ENCODE measurements around the gene LRRC37B.
"Not testable (repeated sequence)": the region's sequence is repeated elsewhere in the genome, so short reads cannot be mapped to it uniquely, and the experiment has no call there.

Gene LRRC37B

GRCh38 chr17:32006957-32007462 is at the start of gene LRRC37B:
TSS of gene LRRC37B (plus strand) at chr17:32007383. CDS start at chr17:32021393, 14,010 bp downstream.
- Histone ChIP-seq H3K27ac (ENCODE audit: low read depth, low read length) (peak within 1 kb of the TSS; percentile 16), H3K9me3 (ENCODE audit: control insufficient read depth in 5 of 5, low read length in 5 of 5) (no peaks in the 10 kb centered on the region), H3K9ac (ENCODE audit: low read length in 5 of 5) (peak within 1 kb of the TSS; percentile 73 to 90 (median 86)), H3K27me3 (ENCODE audit: control insufficient read depth in 5 of 5, insufficient read depth in 4 of 5, low read length in 5 of 5) (no peaks in the 10 kb centered on the region), H3K4me1 (ENCODE audit: control insufficient read depth in 5 of 5, insufficient read depth in 5 of 5, low read length in 5 of 5) (peaks cover 2 to 30% (median 23%) of the 10 kb centered on the region in 5 donors), H3K4me3 (ENCODE audit: low read depth in 1 of 5, low read length in 5 of 5) (peak within 1 kb of the TSS; percentile 90 to 100 (median 100)), H3K36me3 (ENCODE audit: control insufficient read depth in 5 of 5, insufficient read depth in 5 of 5, low read length in 5 of 5) (no peaks in the 10 kb centered on the region)

GRCh38 chr17:31964131-31964530 is 43.1 kb upstream of the LRRC37B start:
- H3K36me3 ChIP-seq (ENCODE audit: control insufficient read depth in 5 of 5, insufficient read depth in 5 of 5, low read length in 5 of 5), result peaks cover 9 to 31% (median 13%) of the 10 kb centered on the region in 5 donors
- not testable (repeated sequence) for H3K27me3 ChIP-seq (ENCODE audit: control insufficient read depth in 5 of 5, insufficient read depth in 4 of 5, low read length in 5 of 5)

GRCh38 chr17:31967648-31968047 is 39.5 kb upstream of the LRRC37B start:
- H3K27ac ChIP-seq (ENCODE audit: low read depth, low read length), result no peak overlapping the region
- no peak overlapping the region for H3K4me3 ChIP-seq (ENCODE audit: low read depth in 1 of 5, low read length in 5 of 5)
- no peaks in the 10 kb centered on the region for H3K4me1 ChIP-seq (ENCODE audit: control insufficient read depth in 5 of 5, insufficient read depth in 5 of 5, low read length in 5 of 5)
- no peaks in the 10 kb centered on the region for H3K27me3 ChIP-seq (ENCODE audit: control insufficient read depth in 5 of 5, insufficient read depth in 4 of 5, low read length in 5 of 5)
- H3K36me3 ChIP-seq (ENCODE audit: control insufficient read depth in 5 of 5, insufficient read depth in 5 of 5, low read length in 5 of 5), result peaks cover 2 to 17% (median 6%) of the 10 kb centered on the region in 5 donors
- H3K9me3 ChIP-seq (ENCODE audit: control insufficient read depth in 5 of 5, low read length in 5 of 5), result no peaks in the 10 kb centered on the region
- no peak overlapping the region for H3K9ac ChIP-seq (ENCODE audit: low read length in 5 of 5)

More at GRCh38 chr17:31964131-31964530, 43.1 kb upstream of the LRRC37B start:
- H3K4me3 ChIP-seq (ENCODE audit: low read depth in 1 of 5, low read length in 5 of 5); H3K9ac ChIP-seq (ENCODE audit: low read length in 5 of 5); H3K9me3 ChIP-seq (ENCODE audit: control insufficient read depth in 5 of 5, low read length in 5 of 5); H3K27ac ChIP-seq (ENCODE audit: low read depth, low read length); H3K4me1 ChIP-seq (ENCODE audit: control insufficient read depth in 5 of 5, insufficient read depth in 5 of 5, low read length in 5 of 5): not testable (repeated sequence)

- not testable (repeated sequence) for H3K4me3 ChIP-seq (ENCODE audit: low read depth in 1 of 5, low read length in 5 of 5); H3K4me1 ChIP-seq (ENCODE audit: control insufficient read depth in 5 of 5, insufficient read depth in 5 of 5, low read length in 5 of 5); H3K9me3 ChIP-seq (ENCODE audit: control insufficient read depth in 5 of 5, low read length in 5 of 5); H3K27me3 ChIP-seq (ENCODE audit: control insufficient read depth in 5 of 5, insufficient read depth in 4 of 5, low read length in 5 of 5); H3K9ac ChIP-seq (ENCODE audit: low read length in 5 of 5); H3K27ac ChIP-seq (ENCODE audit: low read depth, low read length)
- H3K36me3 ChIP-seq (ENCODE audit: control insufficient read depth in 5 of 5, insufficient read depth in 5 of 5, low read length in 5 of 5), result peaks cover 4 to 24% (median 6%) of the 10 kb centered on the region in 5 donors
Measured at GRCh38 chr17:31970416-31970815, 36.8 kb upstream of the LRRC37B start.

- H3K9me3 ChIP-seq (ENCODE audit: control insufficient read depth in 5 of 5, low read length in 5 of 5); H3K27ac ChIP-seq (ENCODE audit: low read depth, low read length); H3K4me1 ChIP-seq (ENCODE audit: control insufficient read depth in 5 of 5, insufficient read depth in 5 of 5, low read length in 5 of 5); H3K27me3 ChIP-seq (ENCODE audit: control insufficient read depth in 5 of 5, insufficient read depth in 4 of 5, low read length in 5 of 5); H3K4me3 ChIP-seq (ENCODE audit: low read depth in 1 of 5, low read length in 5 of 5); H3K9ac ChIP-seq (ENCODE audit: low read length in 5 of 5): not testable (repeated sequence)
- H3K36me3 ChIP-seq (ENCODE audit: control insufficient read depth in 5 of 5, insufficient read depth in 5 of 5, low read length in 5 of 5), result peaks cover 5 to 24% (median 11%) of the 10 kb centered on the region in 5 donors
Measured at GRCh38 chr17:31974269-31975071, 32.7 kb upstream of the LRRC37B start.

- H3K4me1 ChIP-seq (ENCODE audit: control insufficient read depth in 5 of 5, insufficient read depth in 5 of 5, low read length in 5 of 5); H3K27ac ChIP-seq (ENCODE audit: low read depth, low read length); H3K4me3 ChIP-seq (ENCODE audit: low read depth in 1 of 5, low read length in 5 of 5); H3K9me3 ChIP-seq (ENCODE audit: control insufficient read depth in 5 of 5, low read length in 5 of 5); H3K9ac ChIP-seq (ENCODE audit: low read length in 5 of 5); H3K27me3 ChIP-seq (ENCODE audit: control insufficient read depth in 5 of 5, insufficient read depth in 4 of 5, low read length in 5 of 5): not testable (repeated sequence)
- H3K36me3 ChIP-seq (ENCODE audit: control insufficient read depth in 5 of 5, insufficient read depth in 5 of 5, low read length in 5 of 5), result peaks cover 5 to 26% (median 11%) of the 10 kb centered on the region in 5 donors
Measured at GRCh38 chr17:31975391-31975790, 31.8 kb upstream of the LRRC37B start.

- peaks cover 26 to 67% (median 52%) of the 10 kb centered on the region in 5 donors for H3K36me3 ChIP-seq (ENCODE audit: control insufficient read depth in 5 of 5, insufficient read depth in 5 of 5, low read length in 5 of 5)
Measured at GRCh38 chr17:31991821-31992220, 15.4 kb upstream of the LRRC37B start.

GRCh38 chr17:31997005-31997404 is 10.2 kb upstream of the LRRC37B start:
- peaks cover 33 to 59% (median 45%) of the 10 kb centered on the region in 5 donors for H3K36me3 ChIP-seq (ENCODE audit: control insufficient read depth in 5 of 5, insufficient read depth in 5 of 5, low read length in 5 of 5)
- H3K27ac ChIP-seq (ENCODE audit: low read depth, low read length), result no peak overlapping the region
- no peak overlapping the region for H3K9ac ChIP-seq (ENCODE audit: low read length in 5 of 5)

More at GRCh38 chr17:31991821-31992220, 15.4 kb upstream of the LRRC37B start:
- H3K9ac ChIP-seq (ENCODE audit: low read length in 5 of 5); H3K4me1 ChIP-seq (ENCODE audit: control insufficient read depth in 5 of 5, insufficient read depth in 5 of 5, low read length in 5 of 5); H3K4me3 ChIP-seq (ENCODE audit: low read depth in 1 of 5, low read length in 5 of 5); H3K27me3 ChIP-seq (ENCODE audit: control insufficient read depth in 5 of 5, insufficient read depth in 4 of 5, low read length in 5 of 5); H3K27ac ChIP-seq (ENCODE audit: low read depth, low read length); H3K9me3 ChIP-seq (ENCODE audit: control insufficient read depth in 5 of 5, low read length in 5 of 5): not testable (repeated sequence)

GRCh38 chr17:32007463-32008298 is 498 bp downstream of the LRRC37B start:
- Histone ChIP-seq H3K27me3 (ENCODE audit: control insufficient read depth in 5 of 5, insufficient read depth in 4 of 5, low read length in 5 of 5) (no peaks in the 10 kb centered on the region), H3K27ac (ENCODE audit: low read depth, low read length) (peak overlapping the region; percentile 16), H3K4me3 (ENCODE audit: low read depth in 1 of 5, low read length in 5 of 5) (peak overlapping the region; percentile 90 to 100 (median 100))

More at GRCh38 chr17:31997005-31997404, 10.2 kb upstream of the LRRC37B start:
- Histone ChIP-seq H3K27me3 (ENCODE audit: control insufficient read depth in 5 of 5, insufficient read depth in 4 of 5, low read length in 5 of 5) (no peaks in the 10 kb centered on the region), H3K4me3 (ENCODE audit: low read depth in 1 of 5, low read length in 5 of 5) (no peak overlapping the region), H3K4me1 (ENCODE audit: control insufficient read depth in 5 of 5, insufficient read depth in 5 of 5, low read length in 5 of 5) (no peaks in the 10 kb centered on the region), H3K9me3 (ENCODE audit: control insufficient read depth in 5 of 5, low read length in 5 of 5) (no peaks in the 10 kb centered on the region)

GRCh38 chr17:32009262-32009542 is 2.0 kb downstream of the LRRC37B start:
- Histone ChIP-seq H3K9ac (ENCODE audit: low read length in 5 of 5) (no peak overlapping the region), H3K4me3 (ENCODE audit: low read depth in 1 of 5, low read length in 5 of 5) (peak overlapping the region in 4 of 5 donors; percentile 17 to 100 (median 95)), H3K27ac (ENCODE audit: low read depth, low read length) (no peak overlapping the region), H3K27me3 (ENCODE audit: control insufficient read depth in 5 of 5, insufficient read depth in 4 of 5, low read length in 5 of 5) (no peaks in the 10 kb centered on the region), H3K4me1 (ENCODE audit: control insufficient read depth in 5 of 5, insufficient read depth in 5 of 5, low read length in 5 of 5) (peaks cover 2 to 30% (median 23%) of the 10 kb centered on the region in 5 donors), H3K36me3 (ENCODE audit: control insufficient read depth in 5 of 5, insufficient read depth in 5 of 5, low read length in 5 of 5) (no peaks in the 10 kb centered on the region), H3K9me3 (ENCODE audit: control insufficient read depth in 5 of 5, low read length in 5 of 5) (no peaks in the 10 kb centered on the region)

More at GRCh38 chr17:32007463-32008298, 498 bp downstream of the LRRC37B start:
- Histone ChIP-seq H3K4me1 (ENCODE audit: control insufficient read depth in 5 of 5, insufficient read depth in 5 of 5, low read length in 5 of 5) (peaks cover 2 to 30% (median 23%) of the 10 kb centered on the region in 5 donors), H3K36me3 (ENCODE audit: control insufficient read depth in 5 of 5, insufficient read depth in 5 of 5, low read length in 5 of 5) (no peaks in the 10 kb centered on the region), H3K9me3 (ENCODE audit: control insufficient read depth in 5 of 5, low read length in 5 of 5) (no peaks in the 10 kb centered on the region), H3K9ac (ENCODE audit: low read length in 5 of 5) (peak overlapping the region; percentile 73 to 90 (median 86))
